Activated CD8-positive, alpha-beta memory T cell treated with anti-CD3 and anti-CD28 coated beads, Interleukin-2, amount 50 U/mL, for 24 hours (primary cell): ENCODE measurements around the gene SEMA4A.
"Not testable (repeated sequence)": the region's sequence is repeated elsewhere in the genome, so short reads cannot be mapped to it uniquely, and the experiment has no call there.

Experiments
- DNase-seq: peaks from one replicate; pipeline ENCODE4 v3.0.0-alpha.2; 2020; ENCODE audit errors: extremely low read depth

SEMA4A gene

DNA sequence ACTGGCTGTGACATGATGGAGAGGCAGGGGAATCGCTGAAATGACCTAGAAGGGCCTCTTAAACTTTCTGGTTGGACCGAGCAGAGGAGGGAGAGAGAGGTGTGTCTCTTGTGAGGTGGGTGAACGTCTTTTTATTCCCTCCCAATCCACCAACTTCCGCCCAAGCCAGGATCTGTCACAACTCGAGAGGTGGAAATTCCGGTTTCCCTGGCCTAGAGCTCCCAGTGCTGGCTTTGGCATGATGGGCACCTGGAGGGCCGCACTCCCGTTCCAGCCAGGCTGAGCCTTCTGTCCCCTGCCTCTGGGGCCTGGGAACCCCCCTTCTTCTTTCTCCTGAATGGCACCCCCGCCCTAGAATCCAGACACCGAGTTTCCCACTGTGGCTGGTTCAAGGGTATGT, at the start of gene SEMA4A:
Gene SEMA4A (plus strand): TSS at position 224 of the 400 bp plus-strand sequence. CDS start 994 bp downstream, outside the sequence.
- DNase-seq, result no peak

DNA sequence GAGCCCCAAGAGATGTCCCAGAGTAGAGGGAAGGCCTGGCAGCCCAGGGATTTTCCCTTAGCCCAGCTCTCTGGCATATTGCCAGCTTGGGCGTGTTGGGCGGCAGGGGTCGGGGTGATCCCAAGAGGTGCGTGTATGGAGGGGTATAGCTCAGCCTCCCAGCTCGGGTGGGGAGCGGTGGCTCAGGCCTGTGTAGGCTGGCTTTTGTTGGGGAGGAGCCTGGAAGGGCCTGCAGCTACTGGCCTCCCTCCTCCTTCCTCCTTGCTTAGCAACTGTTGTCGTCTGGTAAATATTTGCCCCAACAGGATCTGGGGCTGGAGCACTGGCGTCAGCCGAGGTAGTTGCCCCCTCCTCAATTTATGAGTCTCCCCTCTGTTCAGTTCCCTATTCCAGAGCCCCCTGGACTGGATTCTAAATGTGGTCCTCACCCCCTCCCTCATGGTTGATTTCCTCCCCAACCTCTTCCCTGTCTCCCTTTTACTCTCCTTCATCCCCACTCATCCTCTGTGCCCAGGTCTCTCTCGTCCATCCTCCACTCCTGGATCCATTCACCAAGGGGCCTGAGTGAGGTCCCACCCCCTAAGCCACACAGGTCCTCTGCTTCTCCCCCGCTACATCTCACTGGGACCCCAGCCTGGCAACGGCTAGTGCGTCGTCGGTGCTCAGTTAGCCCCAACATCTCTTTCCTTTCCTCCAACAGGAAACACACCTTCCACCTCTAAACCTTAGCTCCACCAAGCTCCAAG, 49.1 kb upstream of the SEMA4A start:
- DNase-seq, result no peak

DNA sequence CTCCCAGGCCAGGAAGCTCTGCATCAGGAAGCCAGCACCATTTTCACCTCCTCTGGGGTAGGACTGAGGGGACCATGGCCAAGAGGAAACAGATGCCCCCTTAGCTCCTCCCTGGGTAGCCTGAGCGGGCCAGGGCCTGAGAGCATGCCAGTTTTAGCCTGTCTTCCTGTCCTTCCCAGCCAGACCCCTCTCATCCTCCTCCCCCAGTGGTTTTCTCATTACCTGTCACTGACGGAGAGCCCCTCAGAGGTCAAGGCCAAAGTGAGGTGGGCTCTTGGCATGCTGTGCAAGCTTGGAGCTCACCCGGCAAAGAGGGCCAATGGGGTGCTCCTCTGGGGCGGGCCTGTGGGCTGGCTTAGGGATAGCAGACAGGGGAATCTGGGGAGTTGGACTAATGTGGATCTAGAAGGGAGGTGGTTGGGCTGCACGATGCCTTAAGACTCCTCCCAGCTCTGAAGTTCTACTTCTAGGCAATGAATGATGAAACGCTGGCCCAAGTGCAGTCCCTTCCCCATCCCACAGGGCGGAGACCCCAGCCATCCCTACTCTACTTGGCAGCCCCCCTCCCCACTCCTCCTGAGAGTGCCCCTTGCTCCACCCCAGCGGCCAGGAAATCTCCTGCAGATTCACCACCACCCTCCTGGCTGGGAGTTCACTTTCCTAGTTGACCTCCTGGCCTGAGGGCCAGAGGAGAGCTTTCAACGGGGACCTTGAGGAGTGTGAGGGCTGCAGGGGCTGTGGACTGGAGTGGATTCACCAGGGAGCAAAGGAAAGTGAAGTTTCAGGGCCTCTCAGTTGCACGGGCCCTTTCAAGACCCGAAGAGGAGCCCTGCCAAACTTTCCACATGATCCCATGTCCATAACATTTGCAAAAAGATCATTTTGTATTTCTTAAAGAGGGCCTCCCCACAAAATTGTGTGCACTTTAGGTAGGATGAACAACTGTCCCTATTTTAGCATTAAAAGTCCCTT, 48.2 kb upstream of the SEMA4A start:
- DNase-seq, result no peak

DNA sequence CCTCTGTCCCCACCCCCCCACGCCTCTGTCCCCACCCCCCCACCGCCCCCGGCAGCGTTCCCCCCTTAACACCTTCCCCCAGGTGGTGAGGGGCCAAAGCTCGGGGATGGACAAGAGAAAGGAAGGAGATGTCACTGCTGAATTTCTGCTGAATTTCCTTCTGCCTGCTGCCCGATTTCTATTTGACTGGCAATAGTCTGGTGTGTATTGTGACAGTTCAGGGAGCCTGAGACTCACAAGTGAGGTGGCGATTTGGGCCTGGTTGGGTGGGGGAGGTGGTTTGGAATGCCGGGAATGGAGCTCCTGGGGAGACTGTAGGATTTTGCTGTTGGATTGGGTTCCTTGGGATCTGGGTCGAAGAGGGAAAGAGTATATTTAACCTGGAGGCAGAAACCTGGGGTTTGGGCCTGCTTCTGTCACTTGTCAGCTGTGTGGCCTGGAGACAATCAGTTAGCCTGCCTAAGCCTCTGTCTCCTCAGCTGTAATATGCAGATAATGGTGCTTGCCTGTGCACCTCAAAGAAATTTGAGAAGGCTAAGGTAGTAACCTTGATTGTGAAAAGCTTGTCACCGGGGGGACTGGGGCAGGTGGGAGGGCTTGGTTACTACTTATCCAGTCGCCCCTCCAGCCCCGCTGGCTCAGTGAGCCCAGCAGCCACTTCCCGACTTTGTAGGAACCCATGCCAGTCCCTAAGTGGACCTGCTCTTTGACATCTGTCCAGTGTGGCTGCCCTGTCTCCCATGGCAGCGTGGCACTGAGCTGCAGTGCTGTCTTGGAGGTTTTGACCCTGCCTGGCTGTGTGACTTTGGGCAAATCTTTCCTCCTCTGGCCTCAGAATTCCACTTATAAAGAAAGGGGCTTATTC, 46.5 kb upstream of the SEMA4A start:
- no peak for DNase-seq

DNA sequence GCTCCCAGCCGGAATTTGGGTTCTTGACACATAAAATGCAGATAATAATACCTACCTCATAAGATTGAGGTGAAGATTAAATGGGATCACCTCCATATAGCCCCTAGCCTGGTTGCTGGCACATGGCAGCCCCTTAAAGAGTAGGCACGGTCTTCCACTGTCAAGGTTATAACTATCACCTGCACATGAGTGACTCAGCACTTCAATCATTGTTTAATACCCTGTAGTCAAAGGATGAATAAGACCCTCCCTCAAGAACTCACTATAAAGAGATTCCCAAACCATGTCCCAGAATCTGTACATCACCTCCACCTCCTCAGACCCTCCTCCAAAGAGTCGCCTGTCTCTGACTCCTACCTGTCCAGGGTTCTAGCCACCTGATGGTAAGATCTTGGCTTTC, 45.3 kb upstream of the SEMA4A start:
- DNase-seq, result no peak

DNA sequence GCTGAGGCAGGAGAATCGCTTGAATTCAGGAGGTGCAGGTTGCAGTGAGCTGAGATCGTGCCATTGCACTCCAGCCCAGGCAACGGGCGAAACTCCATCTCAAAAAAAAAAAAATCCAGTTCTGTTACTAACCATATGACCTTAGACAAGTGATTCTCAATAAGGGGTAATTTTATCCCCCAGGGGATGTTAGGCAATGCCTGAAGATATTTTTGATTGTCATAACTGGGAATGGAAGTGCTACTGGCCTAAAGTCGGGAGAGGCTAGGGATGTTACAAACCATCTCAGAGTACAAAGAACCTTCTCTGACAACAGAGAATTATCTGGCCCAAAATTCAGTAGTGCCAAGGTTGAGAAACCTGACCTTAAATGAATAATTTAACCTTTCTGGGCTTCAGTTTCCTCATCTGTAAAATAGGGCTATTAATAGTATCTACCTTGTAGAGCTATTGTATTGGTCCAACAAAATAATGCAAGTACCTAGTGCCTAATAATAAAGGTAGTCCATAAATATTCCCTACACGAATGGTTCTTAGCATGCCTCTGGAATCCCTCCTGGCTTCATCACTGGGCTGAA, 44.6 kb upstream of the SEMA4A start:
- no peak for DNase-seq

DNA sequence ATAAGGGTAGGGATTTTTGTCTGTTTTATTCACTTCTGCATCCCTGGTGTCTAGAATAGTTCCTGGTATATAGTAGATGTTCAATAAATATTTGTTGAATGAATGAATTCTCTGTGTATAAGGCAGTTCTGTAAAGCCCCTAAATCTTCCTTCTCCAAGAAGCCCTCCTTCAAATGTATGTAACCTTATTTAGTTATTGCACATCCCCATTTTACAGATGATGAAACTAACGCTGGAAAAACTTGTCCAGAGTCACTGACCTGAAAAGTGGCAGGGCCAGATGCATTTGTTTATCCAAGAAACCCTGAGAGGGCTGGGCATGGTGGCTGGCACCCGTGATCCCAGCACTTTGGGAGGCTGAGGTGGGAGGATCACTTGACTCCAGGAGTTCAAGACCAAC, 43.1 kb upstream of the SEMA4A start:
- DNase-seq, result no peak

DNA sequence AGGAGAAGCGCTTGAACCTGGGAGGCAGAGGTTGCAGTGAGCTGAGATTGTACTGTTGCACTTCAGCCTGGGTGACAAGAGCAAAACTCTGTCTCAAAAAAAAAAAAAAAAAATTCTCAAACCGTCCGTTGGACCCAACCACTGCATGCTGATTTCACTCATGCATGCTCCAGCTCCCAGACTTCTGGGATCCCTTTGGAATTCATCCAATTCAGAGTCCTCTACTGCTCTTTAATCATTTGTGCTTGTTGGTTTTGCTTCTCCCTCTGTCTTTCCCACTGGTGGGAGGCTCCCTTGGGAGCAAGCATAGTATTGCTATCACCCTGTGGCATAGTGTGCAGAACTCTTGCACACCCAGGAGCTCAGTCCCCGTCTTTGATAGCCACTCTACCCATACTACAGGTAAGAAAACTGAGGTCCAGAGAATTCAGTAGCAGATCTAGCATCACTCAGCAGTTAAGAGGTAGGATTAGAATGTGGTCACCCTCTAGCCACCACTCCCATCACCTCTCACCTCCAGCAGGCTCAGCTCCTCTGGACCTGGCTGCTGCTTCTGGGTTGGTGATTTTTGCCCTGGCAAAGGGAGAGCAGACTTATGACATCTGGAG, 41.9 kb upstream of the SEMA4A start:
- no peak for DNase-seq

DNA sequence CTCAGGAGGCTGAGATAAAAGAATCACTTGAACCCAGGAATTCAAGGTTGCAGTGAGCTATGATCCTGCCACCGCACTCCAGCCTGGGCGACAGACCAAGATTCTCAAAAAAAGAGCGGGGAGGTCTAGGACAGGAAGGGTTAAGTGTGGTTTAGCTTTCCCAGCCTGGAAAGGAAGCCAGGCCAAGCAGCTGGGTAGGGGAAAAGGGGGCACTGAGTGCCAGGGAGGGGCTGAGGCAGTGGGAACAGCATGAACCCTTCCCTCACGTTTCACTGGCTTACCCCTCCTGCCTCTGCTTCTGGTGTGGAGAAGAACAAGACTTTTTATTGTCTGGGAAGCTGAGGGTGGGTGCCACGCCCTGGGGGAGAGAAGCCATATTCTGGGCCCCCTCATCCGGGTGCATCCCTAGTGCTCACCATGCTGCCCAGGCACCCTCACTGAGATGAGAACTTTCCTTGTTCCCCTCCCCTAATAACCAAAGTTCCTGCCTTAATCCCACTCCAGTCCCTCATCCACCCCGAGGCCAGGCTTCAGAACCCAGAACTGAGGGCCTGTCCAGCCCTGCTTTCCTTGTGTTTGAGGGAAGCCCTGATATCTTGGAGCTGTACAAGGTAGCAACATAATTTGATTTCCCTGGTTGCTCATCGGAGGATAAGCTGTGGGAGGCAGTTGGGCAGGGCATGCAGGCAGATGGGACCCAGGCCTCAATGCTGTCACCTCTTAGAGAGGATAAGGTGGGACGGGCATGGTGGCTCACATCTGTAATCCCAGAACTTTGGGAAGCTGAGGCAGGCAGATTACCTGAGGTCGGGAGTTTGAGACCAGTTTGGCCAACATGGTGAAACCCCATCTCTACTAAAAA, 40.9 kb upstream of the SEMA4A start:
- DNase-seq, result no peak

DNA sequence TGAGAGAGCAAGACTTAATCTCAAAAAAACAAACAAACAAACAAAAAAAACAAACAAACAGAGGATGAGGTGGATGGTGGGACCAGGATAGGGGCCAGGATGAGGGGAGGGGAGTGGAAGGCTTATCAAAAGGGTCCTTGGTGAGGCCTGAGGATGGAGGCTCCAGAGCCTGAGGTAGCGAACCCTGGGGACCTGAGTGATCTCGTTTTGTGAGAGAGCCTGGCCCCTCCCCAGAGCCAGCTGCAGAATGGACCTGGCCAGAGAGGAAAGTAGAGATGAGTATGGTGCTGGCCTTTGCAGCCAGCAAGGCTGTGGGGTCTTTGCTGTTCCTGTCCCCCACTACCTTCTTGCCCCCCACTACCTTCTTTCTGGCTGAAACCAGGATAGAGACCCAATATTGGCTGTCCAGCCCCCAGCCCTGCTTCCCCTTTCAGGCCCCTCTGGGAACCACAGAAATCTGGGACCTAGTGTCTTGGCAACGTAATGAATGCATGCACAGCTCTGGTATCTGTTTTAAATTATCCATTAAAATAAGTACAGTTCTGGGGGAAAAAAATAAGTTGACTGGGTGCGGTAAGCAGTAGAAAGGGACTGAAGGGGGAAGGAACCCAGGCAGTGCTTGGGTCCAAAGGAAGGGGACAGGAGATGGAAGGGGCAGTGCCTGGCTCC, 40.0 kb upstream of the SEMA4A start:
- no peak for DNase-seq

DNA sequence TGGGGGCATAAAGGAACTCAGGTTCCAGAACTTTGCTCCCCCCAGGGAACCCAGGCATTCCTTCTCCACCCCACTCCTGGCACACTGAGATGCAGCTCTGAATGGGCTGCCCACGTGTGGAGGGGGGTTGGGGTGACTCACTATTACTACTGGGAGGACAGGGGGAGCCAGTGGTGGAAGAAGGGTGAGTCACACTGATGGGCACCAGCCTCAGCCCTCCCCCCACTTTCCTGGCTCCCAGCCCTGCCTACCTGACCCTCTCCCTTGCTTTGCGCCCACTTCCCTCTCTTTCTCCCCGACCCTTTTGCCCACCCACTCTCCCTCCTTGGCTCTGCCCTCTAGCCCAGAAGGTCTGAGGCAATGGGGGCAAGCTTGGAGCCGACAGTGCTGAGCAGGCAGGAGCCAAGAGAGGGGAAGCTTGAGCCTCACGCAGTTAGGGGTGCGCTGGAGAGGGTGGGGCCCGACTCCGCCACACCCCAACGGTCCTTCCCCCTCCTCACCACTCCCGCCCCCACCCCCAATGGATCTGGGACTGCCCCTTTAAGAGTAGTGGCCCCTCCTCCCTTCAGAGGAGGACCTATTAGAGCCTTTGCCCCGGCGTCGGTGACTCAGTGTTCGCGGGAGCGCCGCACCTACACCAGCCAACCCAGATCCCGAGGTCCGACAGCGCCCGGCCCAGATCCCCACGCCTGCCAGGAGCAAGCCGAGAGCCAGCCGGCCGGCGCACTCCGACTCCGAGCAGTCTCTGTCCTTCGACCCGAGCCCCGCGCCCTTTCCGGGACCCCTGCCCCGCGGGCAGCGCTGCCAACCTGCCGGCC, 39.1 kb upstream of the SEMA4A start, which contains the start of gene LMNA:
Gene LMNA (plus strand): TSS at position 611 of the 818 bp plus-strand sequence. CDS start 208 bp downstream, outside the sequence.
- peak; percentile 59 for DNase-seq

DNA sequence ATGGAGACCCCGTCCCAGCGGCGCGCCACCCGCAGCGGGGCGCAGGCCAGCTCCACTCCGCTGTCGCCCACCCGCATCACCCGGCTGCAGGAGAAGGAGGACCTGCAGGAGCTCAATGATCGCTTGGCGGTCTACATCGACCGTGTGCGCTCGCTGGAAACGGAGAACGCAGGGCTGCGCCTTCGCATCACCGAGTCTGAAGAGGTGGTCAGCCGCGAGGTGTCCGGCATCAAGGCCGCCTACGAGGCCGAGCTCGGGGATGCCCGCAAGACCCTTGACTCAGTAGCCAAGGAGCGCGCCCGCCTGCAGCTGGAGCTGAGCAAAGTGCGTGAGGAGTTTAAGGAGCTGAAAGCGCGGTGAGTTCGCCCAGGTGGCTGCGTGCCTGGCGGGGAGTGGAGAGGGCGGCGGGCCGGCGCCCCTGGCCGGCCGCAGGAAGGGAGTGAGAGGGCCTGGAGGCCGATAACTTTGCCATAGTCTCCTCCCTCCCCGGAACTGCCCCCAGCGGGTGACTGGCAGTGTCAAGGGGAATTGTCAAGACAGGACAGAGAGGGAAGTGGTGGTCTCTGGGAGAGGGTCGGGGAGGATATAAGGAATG, 38.4 kb upstream of the SEMA4A start:
- no peak for DNase-seq

DNA sequence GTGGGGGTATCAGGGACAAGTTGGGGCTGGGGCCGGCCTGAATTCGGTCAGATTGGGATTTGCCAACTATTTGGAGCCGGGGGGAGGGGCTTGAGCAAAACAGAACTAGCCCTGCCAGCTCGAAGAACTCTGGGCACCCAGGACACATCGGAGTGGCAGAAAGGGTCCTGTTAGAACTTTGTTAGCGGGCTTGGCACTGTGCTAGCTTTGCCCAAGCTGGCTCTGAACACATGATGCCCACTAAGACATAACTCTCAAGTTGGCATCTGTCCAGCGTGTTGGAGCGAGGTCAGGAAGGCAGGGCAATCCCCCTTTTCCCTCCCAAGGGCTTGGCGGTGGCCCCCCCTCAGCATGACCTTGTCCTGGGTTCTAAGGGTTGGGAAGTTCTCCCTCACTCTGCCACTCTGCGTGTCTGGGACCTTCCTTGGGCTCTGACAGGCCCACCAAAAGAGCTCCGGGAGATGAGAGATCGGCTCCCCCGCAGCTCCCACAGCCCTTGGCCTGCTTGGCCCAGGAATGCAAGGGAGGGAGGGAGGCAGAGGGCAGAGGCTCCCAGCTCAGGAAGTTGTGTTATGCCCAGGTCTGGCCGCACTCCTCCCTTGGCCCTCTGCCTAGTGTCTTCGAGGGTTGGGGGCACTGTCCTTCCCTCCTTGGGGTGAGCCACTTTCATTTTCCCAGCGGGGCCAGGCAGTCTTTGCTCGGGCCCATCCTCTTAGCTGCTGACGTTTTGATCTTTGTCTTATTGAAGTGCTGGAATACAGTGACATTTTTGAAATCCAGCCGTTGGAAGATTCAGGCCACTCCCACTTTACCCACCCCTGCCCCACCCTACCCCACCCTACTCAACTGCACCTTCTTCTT, 37.6 kb upstream of the SEMA4A start:
- no peak for DNase-seq

DNA sequence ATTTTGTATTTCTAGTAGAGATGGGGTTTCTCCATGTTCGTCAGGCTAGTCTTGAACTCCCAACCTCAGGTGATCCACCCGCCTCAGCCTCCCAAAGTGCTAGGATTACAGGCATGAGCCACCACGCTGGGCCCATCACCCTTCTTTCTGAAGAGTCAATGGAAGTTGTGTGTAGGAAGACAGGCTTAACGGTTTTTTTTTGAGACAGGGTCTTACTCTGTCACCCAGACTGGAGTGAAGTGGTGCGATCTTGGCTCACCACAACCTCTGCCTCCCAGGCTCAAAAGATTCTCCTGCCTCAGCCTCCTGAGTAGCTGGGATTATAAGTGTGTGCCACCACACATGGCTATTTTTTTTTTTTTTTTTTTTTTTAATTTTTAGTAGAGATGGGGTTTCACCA, 36.7 kb upstream of the SEMA4A start:
- DNase-seq, result not testable (repeated sequence)

DNA sequence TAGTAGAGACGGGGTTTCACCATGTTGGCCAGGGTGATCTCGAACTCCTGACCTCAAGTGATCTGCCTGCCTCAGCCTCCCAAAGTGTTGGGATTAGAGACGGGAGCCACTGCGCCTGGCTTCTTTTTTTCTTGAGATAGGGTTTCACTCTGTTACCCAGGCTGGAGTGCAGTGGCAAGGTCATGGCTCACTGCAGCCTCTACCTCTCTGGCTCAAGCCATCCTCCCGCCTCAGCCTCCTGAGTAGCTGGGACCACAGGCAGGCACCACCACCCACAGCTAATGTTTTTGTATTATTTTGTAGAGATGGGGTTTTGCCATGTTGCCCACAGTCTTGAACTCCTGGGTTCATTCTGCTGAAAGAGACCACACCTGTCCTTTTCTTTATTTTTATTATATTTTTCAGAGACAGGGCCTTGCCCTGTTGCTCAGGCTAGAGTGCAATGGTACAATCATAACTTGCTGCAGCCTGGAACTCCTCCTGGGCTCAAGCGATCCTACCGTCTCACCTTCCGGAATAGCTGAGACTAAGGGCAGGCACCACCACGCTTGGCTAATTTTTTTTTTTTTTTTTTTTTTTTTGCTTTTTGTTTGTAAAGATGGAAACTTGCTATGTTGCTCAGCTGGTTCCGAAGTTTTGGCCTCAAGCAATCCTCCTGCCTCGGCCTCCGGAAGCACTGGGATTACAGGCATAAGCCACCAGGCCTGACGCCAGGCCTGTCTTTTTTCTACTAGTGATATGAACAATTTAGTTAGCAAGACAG, 35.8 kb upstream of the SEMA4A start:
- DNase-seq, result no peak

DNA sequence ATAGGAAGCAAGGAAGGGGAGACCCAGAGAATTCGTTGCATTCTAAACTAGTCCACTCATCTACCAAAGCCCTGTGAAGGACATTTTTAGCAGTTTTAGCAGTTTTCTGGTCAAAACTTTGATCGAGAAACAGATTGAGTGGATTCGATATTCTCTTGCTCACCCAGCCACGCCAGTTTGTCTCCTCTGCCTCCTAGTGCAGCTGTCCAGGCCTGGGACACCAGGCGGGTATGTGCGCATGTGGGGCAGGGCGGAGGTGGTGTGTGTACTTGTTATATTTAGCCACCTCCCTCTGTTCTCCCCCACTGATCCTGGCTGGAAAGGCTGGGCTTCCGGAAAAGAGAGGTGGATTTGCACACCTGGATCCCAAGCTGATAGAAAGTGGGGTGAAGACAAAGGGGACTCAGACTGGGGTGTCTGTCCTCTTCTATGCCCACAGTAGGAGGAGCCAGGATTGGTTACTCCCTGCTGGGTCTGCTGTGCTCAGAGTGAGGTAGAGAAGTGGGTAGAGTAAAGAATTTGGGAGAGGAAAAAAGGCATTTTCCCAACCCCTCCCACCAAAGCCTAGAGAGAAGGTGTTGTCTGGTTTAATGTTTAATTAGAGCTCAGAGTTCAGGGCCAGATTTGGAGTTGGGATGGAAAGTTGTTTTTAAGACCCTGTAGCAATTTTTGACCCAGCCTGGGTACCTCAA, 35.1 kb upstream of the SEMA4A start:
- DNase-seq, result no peak
